ENCODE data around the gene EHD2. TPM values are rescaled to one million over a fixed set of nuclear protein-coding genes. Genes with fewer than 3 reads are reported as not detected.
"Not testable (repeated sequence)": the region's sequence is repeated elsewhere in the genome, so short reads cannot be mapped to it uniquely, and the experiment has no call there.

Gene EHD2
- polyA plus RNA-seq (2013, experiment 1 of 2; ENCODE audit: insufficient read length), result 416 TPM
- 415 TPM for polyA plus RNA-seq (2013, experiment 2 of 2; ENCODE audit: insufficient read length)

- peak; percentile 86 for DNase-seq
These were observed at the start of gene EHD2 for GRCh38 chr19:47713046-47714021. Gene EHD2, plus strand, starts transcription at chr19:47713422. Its CDS starts 3,191 bp downstream, at chr19:47716613.

GRCh38 chr19:47663435-47663910 is 49.7 kb upstream of the EHD2 start:
- peak; percentile 96 for DNase-seq

GRCh38 chr19:47663911-47664771 is 49.1 kb upstream of the EHD2 start:
- peak; percentile 98 for DNase-seq

GRCh38 chr19:47668556-47668955 is 44.7 kb upstream of the EHD2 start:
- not testable (repeated sequence) for DNase-seq

GRCh38 chr19:47670736-47671135 is 42.5 kb upstream of the EHD2 start:
- no peak for DNase-seq

GRCh38 chr19:47671499-47671898 is 41.7 kb upstream of the EHD2 start:
- DNase-seq, result no peak

GRCh38 chr19:47673426-47673825 is 39.8 kb upstream of the EHD2 start:
- DNase-seq, result no peak

- DNase-seq, result no peak
These were observed 38.7 kb upstream of the EHD2 start for GRCh38 chr19:47674548-47674947.

- DNase-seq, result no peak
These were observed 38.0 kb upstream of the EHD2 start for GRCh38 chr19:47675271-47675670.

- no peak for DNase-seq
These were observed 37.4 kb upstream of the EHD2 start for GRCh38 chr19:47675859-47676258.

- DNase-seq, result no peak
These were observed 36.4 kb upstream of the EHD2 start for GRCh38 chr19:47676811-47677210.

- DNase-seq, result no peak
These were observed 33.8 kb upstream of the EHD2 start for GRCh38 chr19:47679251-47679900.

GRCh38 chr19:47679922-47680857 is 33.0 kb upstream of the EHD2 start:
- DNase-seq, result no peak

GRCh38 chr19:47680858-47681332 is 32.3 kb upstream of the EHD2 start:
- no peak for DNase-seq

GRCh38 chr19:47681388-47681787 is 31.8 kb upstream of the EHD2 start:
- DNase-seq, result no peak

- no peak for DNase-seq
These were observed 31.3 kb upstream of the EHD2 start for GRCh38 chr19:47681936-47682335.

GRCh38 chr19:47682939-47683338 is 30.3 kb upstream of the EHD2 start:
- DNase-seq, result no peak

GRCh38 chr19:47686679-47687450 is 26.4 kb upstream of the EHD2 start:
- DNase-seq, result no peak

GRCh38 chr19:47687906-47688305 is 25.3 kb upstream of the EHD2 start:
- DNase-seq, result no peak

GRCh38 chr19:47691090-47691489 is 22.1 kb upstream of the EHD2 start:
- DNase-seq, result no peak
